ENCODE measurements around the gene CNTNAP2. TPM values are rescaled to one million over a fixed set of nuclear protein-coding genes. Genes with fewer than 3 reads are reported as not detected.

CNTNAP2 gene
- total and polyA plus RNA-seq, 3 experiments from 2014 or later: not detected

DNA sequence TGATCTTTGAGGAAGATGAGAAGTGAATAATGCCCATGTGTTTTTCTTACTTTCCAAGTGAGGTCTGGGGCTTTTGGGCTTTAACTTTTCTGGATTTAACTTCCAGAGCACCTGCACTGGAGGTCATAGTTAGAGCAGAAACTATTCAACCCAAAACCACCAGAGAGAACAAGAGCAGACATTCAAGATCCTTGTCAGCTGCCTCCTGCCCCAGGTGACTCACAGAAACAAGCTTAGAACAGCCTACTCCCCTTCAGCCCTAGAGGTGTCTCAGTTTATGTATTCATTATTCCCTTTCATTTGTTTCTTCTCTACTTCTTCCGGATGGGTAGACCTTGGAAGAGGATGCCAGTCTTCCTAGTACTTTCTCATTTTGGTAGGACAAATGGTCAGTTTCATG is 270.5 kb downstream of the CNTNAP2 start:
- H3K9me3 ChIP-seq (ENCODE audit: low read length): no peaks in the 10 kb centered on the region
- H3K27ac Mint-ChIP-seq: no peak overlapping the region
- H3K4me3 Mint-ChIP-seq: no peak overlapping the region
- no peaks in the 10 kb centered on the region for H3K4me1 Mint-ChIP-seq
- H3K4me3 ChIP-seq (ENCODE audit: low read length): no peak overlapping the region
- DNase-seq: no peak
- H3K36me3 Mint-ChIP-seq: no peaks in the 10 kb centered on the region
- H3K27me3 ChIP-seq (ENCODE audit: insufficient read depth, low read length, poor library complexity, severe bottlenecking): no peaks in the 10 kb centered on the region
- no peaks in the 10 kb centered on the region for H3K36me3 ChIP-seq (ENCODE audit: insufficient read depth, low read length)
- ChIA-PET CTCF (no interaction called here), POLR2A (no interaction called here)
- peaks cover under 1 to 19% (median 10%) of the 10 kb centered on the region in 5 donors for H3K9me3 Mint-ChIP-seq
- H3K27ac ChIP-seq (ENCODE audit: low read depth, low read length): no peak overlapping the region
- H3K4me1 ChIP-seq (ENCODE audit: insufficient read depth, low read length): no peaks in the 10 kb centered on the region
- H3K27me3 Mint-ChIP-seq: no peaks in the 10 kb centered on the region

DNA sequence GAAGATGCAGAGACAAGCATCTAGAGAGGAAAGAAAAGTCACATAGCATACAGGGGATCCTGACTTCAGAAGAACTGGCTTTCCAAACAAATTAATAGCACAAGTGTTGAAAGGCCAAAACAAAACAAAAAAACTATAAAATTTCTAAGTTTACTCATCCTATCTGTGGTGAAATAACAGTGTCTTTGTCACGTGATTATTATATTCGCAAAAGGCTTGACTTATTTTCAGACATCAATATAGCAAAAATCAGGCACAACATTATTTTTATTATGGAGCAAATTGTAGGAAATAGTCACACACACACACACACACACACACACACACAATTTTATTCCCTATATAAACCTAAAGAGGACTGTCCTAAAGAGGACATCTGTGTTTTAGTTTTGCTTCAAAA is 272.3 kb downstream of the CNTNAP2 start:
- peaks cover 0 to 15% (median 10%) of the 10 kb centered on the region in 5 donors for H3K9me3 Mint-ChIP-seq

DNA sequence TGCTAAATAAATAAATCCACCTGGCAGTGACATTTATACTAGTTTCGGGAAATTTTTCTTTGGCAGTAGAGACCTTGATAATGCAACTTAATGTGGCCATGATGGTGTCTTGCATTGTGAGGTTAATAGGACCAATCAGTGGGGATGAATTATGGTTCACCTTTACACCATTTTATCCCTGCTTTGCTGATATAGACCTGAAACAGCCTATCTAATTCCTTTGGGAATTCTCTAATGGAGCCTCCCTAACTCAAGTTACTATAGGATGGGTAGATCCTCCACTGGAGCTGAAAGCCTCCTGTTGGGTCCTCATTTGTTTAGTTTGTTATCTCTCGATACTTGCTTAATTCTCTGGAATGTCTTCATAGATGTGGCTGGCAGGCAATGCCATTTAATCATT is 276.7 kb downstream of the CNTNAP2 start:
- Mint-ChIP-seq H3K27ac (no peak overlapping the region), H3K36me3 (peaks cover 0 to 2% (median 0%) of the 10 kb centered on the region in 3 donors), H3K27me3 (no peaks in the 10 kb centered on the region), H3K4me1 (no peaks in the 10 kb centered on the region), H3K9me3 (peaks cover 0 to 19% (median 3%) of the 10 kb centered on the region in 5 donors), H3K4me3 (no peak overlapping the region)
- Histone ChIP-seq H3K4me1 (ENCODE audit: insufficient read depth, low read length) (no peaks in the 10 kb centered on the region), H3K4me3 (ENCODE audit: low read length) (no peak overlapping the region), H3K9me3 (ENCODE audit: low read length) (no peaks in the 10 kb centered on the region), H3K36me3 (ENCODE audit: insufficient read depth, low read length) (no peaks in the 10 kb centered on the region), H3K27ac (ENCODE audit: low read depth, low read length) (no peak overlapping the region), H3K27me3 (ENCODE audit: insufficient read depth, low read length, poor library complexity, severe bottlenecking) (no peaks in the 10 kb centered on the region)
- CTCF ChIA-PET: no interaction called here
- POLR2A ChIA-PET: no interaction called here
- no peak for DNase-seq

More for the DNA sequence above, 272.3 kb downstream of the CNTNAP2 start:
- Histone ChIP-seq H3K4me1 (ENCODE audit: insufficient read depth, low read length) (no peaks in the 10 kb centered on the region), H3K9me3 (ENCODE audit: low read length) (no peaks in the 10 kb centered on the region), H3K27ac (ENCODE audit: low read depth, low read length) (no peak overlapping the region), H3K4me3 (ENCODE audit: low read length) (no peak overlapping the region), H3K27me3 (ENCODE audit: insufficient read depth, low read length, poor library complexity, severe bottlenecking) (no peaks in the 10 kb centered on the region), H3K36me3 (ENCODE audit: insufficient read depth, low read length) (no peaks in the 10 kb centered on the region)
- H3K27ac Mint-ChIP-seq: no peak overlapping the region
- H3K4me1 Mint-ChIP-seq: no peaks in the 10 kb centered on the region
- DNase-seq: no peak
- H3K27me3 Mint-ChIP-seq: no peaks in the 10 kb centered on the region
- no peaks in the 10 kb centered on the region for H3K36me3 Mint-ChIP-seq
- ChIA-PET POLR2A (no interaction called here), CTCF (no interaction called here)
- H3K4me3 Mint-ChIP-seq: no peak overlapping the region

DNA sequence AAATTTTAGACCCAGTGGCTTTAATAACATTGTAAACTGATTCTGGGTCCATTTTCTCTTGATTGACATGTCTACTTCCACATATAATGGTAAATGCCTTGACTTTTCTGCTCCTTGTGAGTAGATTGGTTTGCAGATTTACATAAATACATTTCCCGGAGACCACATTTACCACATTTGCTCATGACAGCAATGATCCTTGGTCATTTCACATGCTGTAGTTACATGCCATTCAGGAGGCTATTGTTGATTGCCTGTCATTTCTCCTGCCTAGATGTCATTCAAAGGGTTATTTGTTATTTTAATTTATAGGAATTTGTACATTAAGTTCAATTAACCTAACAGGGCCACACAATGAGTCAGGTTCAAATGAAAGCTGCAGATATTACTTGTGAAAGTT is 280.5 kb downstream of the CNTNAP2 start:
- Histone ChIP-seq H3K4me1 (ENCODE audit: insufficient read depth, low read length) (no peaks in the 10 kb centered on the region), H3K4me3 (ENCODE audit: low read length) (no peak overlapping the region), H3K36me3 (ENCODE audit: insufficient read depth, low read length) (no peaks in the 10 kb centered on the region), H3K9me3 (ENCODE audit: low read length) (no peaks in the 10 kb centered on the region), H3K27ac (ENCODE audit: low read depth, low read length) (no peak overlapping the region), H3K27me3 (ENCODE audit: insufficient read depth, low read length, poor library complexity, severe bottlenecking) (no peaks in the 10 kb centered on the region)
- Mint-ChIP-seq H3K9me3 (peaks cover 0 to 30% (median 3%) of the 10 kb centered on the region in 5 donors), H3K4me1 (no peaks in the 10 kb centered on the region), H3K4me3 (no peak overlapping the region), H3K27ac (no peak overlapping the region), H3K36me3 (peaks cover 0 to 2% (median 0%) of the 10 kb centered on the region in 3 donors), H3K27me3 (no peaks in the 10 kb centered on the region)
- CTCF ChIA-PET: no interaction called here
- POLR2A ChIA-PET: no interaction called here
- no peak for DNase-seq

DNA sequence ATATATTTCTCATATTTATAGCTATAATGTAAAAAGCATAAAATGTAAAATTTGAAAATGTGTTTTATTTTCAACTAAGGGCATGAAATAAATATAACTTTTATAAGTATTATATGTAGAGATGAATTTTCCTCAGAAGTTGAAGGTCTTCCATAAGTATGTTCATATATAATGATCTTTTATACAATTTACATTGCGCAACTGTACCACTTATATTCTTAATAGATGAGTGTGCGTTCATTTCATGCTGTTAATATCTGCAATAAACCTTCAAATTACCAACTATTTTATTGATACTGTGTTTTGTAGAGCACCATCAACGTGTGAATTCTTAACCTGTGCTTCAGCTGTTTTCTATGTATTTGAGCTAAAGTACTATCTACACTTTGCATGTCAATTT is 285.3 kb downstream of the CNTNAP2 start:
- Mint-ChIP-seq H3K36me3 (no peaks in the 10 kb centered on the region), H3K27ac (no peak overlapping the region), H3K9me3 (peaks cover 2 to 44% (median 5%) of the 10 kb centered on the region in 5 donors), H3K4me1 (no peaks in the 10 kb centered on the region), H3K4me3 (no peak overlapping the region), H3K27me3 (no peaks in the 10 kb centered on the region)
- Histone ChIP-seq H3K27me3 (ENCODE audit: insufficient read depth, low read length, poor library complexity, severe bottlenecking) (no peaks in the 10 kb centered on the region), H3K27ac (ENCODE audit: low read depth, low read length) (no peak overlapping the region), H3K9me3 (ENCODE audit: low read length) (no peaks in the 10 kb centered on the region), H3K36me3 (ENCODE audit: insufficient read depth, low read length) (no peaks in the 10 kb centered on the region), H3K4me3 (ENCODE audit: low read length) (no peak overlapping the region), H3K4me1 (ENCODE audit: insufficient read depth, low read length) (no peaks in the 10 kb centered on the region)
- ChIA-PET POLR2A (no interaction called here), CTCF (no interaction called here)
- no peak for DNase-seq

DNA sequence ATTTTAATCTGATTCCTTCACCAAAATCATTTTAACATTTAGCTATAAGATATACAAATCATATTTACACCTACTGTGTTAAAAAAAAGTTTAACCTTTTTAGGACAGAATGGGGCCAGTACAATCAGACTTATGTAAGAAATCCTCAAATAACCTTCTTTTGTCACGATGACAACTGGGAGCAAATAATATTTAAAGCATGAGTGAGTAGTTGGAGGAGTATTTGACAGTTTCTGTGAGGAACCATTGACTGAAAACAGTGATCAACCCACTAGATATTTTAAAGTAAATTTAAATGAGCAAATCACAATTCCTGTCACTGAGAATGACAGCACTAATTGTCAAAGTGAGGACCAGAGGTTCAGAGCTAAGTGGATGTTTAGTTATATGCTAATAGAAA is 289.1 kb downstream of the CNTNAP2 start:
- H3K4me3 Mint-ChIP-seq: no peak overlapping the region
- H3K9me3 ChIP-seq (ENCODE audit: low read length): no peaks in the 10 kb centered on the region
- no peaks in the 10 kb centered on the region for H3K4me1 Mint-ChIP-seq
- no peak overlapping the region for H3K4me3 ChIP-seq (ENCODE audit: low read length)
- no peak overlapping the region for H3K27ac ChIP-seq (ENCODE audit: low read depth, low read length)
- H3K36me3 Mint-ChIP-seq: no peaks in the 10 kb centered on the region
- ChIA-PET POLR2A (no interaction called here), CTCF (no interaction called here)
- H3K27me3 Mint-ChIP-seq: no peaks in the 10 kb centered on the region
- H3K27me3 ChIP-seq (ENCODE audit: insufficient read depth, low read length, poor library complexity, severe bottlenecking): no peaks in the 10 kb centered on the region
- no peak for DNase-seq
- no peaks in the 10 kb centered on the region for H3K36me3 ChIP-seq (ENCODE audit: insufficient read depth, low read length)
- H3K9me3 Mint-ChIP-seq: peaks cover 4 to 43% (median 8%) of the 10 kb centered on the region in 5 donors
- H3K4me1 ChIP-seq (ENCODE audit: insufficient read depth, low read length): no peaks in the 10 kb centered on the region
- H3K27ac Mint-ChIP-seq: no peak overlapping the region

DNA sequence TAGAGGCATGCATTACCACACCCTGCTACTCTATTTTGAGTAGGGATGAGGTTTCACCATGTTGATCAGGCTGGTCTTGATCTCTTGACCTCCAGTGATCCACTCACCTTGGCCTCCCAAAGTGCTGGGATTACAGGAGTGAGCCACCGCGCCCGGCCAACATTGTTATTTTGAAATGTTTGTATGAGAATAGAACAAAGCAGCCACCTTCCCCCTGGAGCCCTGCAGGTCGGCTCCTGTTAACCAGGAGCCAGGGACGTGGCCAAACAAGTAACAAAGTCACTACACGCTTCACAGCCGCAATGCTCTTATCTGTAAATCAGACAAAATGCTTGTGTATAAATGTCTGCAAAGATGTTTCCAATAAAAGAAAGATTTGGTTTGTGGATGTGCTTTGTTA is 295.4 kb downstream of the CNTNAP2 start:
- Mint-ChIP-seq H3K27me3 (no peaks in the 10 kb centered on the region), H3K4me1 (no peaks in the 10 kb centered on the region), H3K36me3 (no peaks in the 10 kb centered on the region), H3K9me3 (peaks cover 2 to 17% (median 6%) of the 10 kb centered on the region in 5 donors), H3K27ac (no peak overlapping the region), H3K4me3 (no peak overlapping the region)
- H3K27ac ChIP-seq (ENCODE audit: low read depth, low read length): no peak overlapping the region
- POLR2A ChIA-PET: no interaction called here
- no peaks in the 10 kb centered on the region for H3K27me3 ChIP-seq (ENCODE audit: insufficient read depth, low read length, poor library complexity, severe bottlenecking)
- H3K4me3 ChIP-seq (ENCODE audit: low read length): no peak overlapping the region
- CTCF ChIA-PET: no interaction called here
- no peak for DNase-seq
- no peaks in the 10 kb centered on the region for H3K36me3 ChIP-seq (ENCODE audit: insufficient read depth, low read length)
- H3K4me1 ChIP-seq (ENCODE audit: insufficient read depth, low read length): no peaks in the 10 kb centered on the region
- no peaks in the 10 kb centered on the region for H3K9me3 ChIP-seq (ENCODE audit: low read length)

DNA sequence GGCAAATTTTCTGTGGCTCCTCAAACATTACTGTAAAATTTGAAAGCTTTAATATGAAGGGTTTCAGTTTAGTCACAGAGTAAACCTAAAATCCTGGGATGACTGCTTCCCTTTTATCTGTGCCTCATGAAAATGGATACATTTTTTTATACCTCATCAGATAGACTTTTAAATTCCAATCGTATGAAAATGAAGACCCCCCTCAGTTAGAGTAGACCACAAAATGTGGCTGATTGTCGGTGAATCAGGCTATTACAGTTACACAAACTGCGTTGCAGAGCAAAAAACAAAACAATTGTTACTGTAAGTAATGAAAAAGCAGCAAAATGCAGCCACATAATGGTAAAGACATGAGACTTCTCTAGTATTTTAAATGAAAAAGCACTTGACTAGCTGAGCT is 296.2 kb downstream of the CNTNAP2 start:
- Mint-ChIP-seq H3K4me3 (no peak overlapping the region), H3K9me3 (peaks cover 2 to 13% (median 4%) of the 10 kb centered on the region in 5 donors), H3K27me3 (no peaks in the 10 kb centered on the region), H3K27ac (no peak overlapping the region), H3K4me1 (no peaks in the 10 kb centered on the region), H3K36me3 (no peaks in the 10 kb centered on the region)
- Histone ChIP-seq H3K4me1 (ENCODE audit: insufficient read depth, low read length) (no peaks in the 10 kb centered on the region), H3K27me3 (ENCODE audit: insufficient read depth, low read length, poor library complexity, severe bottlenecking) (no peaks in the 10 kb centered on the region), H3K9me3 (ENCODE audit: low read length) (no peaks in the 10 kb centered on the region), H3K27ac (ENCODE audit: low read depth, low read length) (no peak overlapping the region), H3K4me3 (ENCODE audit: low read length) (no peak overlapping the region), H3K36me3 (ENCODE audit: insufficient read depth, low read length) (no peaks in the 10 kb centered on the region)
- no peak for DNase-seq
- ChIA-PET POLR2A (no interaction called here), CTCF (no interaction called here)

DNA sequence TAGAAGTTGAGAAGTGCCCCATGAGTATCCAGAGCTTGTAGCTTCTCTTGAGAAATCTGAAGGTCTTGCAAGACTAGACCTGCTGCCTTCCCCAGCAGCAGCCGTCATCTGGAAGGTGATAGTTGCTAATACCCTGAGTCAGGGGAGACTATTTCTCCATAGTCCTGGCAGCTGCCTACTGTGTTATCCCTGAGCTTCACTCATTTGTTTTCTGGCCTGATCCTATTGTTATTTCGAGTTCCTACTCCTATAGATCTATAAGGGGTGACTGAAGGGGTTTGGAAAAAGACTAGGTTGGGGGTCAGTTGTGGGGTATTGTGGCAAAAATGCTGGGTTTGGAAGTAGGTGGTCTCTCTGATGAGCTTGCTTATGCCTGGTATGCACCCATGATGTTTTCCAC is 297.8 kb downstream of the CNTNAP2 start:
- Mint-ChIP-seq H3K36me3 (no peaks in the 10 kb centered on the region), H3K4me1 (no peaks in the 10 kb centered on the region), H3K9me3 (peaks cover 2 to 13% (median 6%) of the 10 kb centered on the region in 5 donors), H3K27me3 (no peaks in the 10 kb centered on the region), H3K4me3 (no peak overlapping the region), H3K27ac (no peak overlapping the region)
- Histone ChIP-seq H3K27ac (ENCODE audit: low read depth, low read length) (no peak overlapping the region), H3K9me3 (ENCODE audit: low read length) (no peaks in the 10 kb centered on the region), H3K4me1 (ENCODE audit: insufficient read depth, low read length) (no peaks in the 10 kb centered on the region), H3K27me3 (ENCODE audit: insufficient read depth, low read length, poor library complexity, severe bottlenecking) (no peaks in the 10 kb centered on the region), H3K36me3 (ENCODE audit: insufficient read depth, low read length) (no peaks in the 10 kb centered on the region), H3K4me3 (ENCODE audit: low read length) (no peak overlapping the region)
- DNase-seq: no peak
- POLR2A ChIA-PET: no interaction called here
- CTCF ChIA-PET: no interaction called here

Measured in CD8-positive, alpha-beta memory T cell (primary cell).